Spleen (tissue), 11 donors: Measurements from ENCODE around the gene FOXP1. TPM values are rescaled to one million over a fixed set of nuclear protein-coding genes. Genes with fewer than 3 reads are reported as not detected.

Experiments used
- DNase-seq: peaks from one replicate; pipeline ENCODE4 v3.0.0-alpha.2; 2020
- H3K27ac ChIP-seq, 8 donors: fragments of 200-600 bp; sonication (generic) in 7 of 8; 1 replicate in 4 of 8; 2 replicates in 4 of 8; pipeline versions ENCODE4 v1.5.0 to v1.8.0; 2016 to 2021; ENCODE audit warnings: inconsistent platforms in 4 of 8, mild to moderate bottlenecking in 4 of 8, moderate library complexity in 1 of 8
- H3K27me3 ChIP-seq, 7 donors: fragments of 200-600 bp; sonication (generic) in 6 of 7; replicated peaks in 1 of 7; 1 replicate in 4 of 7; 2 replicates in 3 of 7; pipeline versions ENCODE4 v1.5.0 to v1.8.0; 2016 to 2021; ENCODE audit warnings: inconsistent platforms in 3 of 7, mild to moderate bottlenecking in 1 of 7
- H3K36me3 ChIP-seq, 6 donors: fragments of 200-600 bp; sonication (generic) in 5 of 6; 1 replicate in 4 of 6; 2 replicates in 2 of 6; pipeline versions ENCODE4 v1.5.0 to v1.8.0; 2016 to 2021; ENCODE audit warnings: inconsistent platforms in 2 of 6
- H3K4me1 ChIP-seq, 6 donors: fragments of 200-600 bp; sonication (generic) in 5 of 6; 1 replicate in 3 of 6; 2 replicates in 3 of 6; pipeline versions ENCODE4 v1.5.0 to v1.8.0; 2016 to 2021; ENCODE audit warnings: inconsistent platforms in 3 of 6
- H3K4me3 ChIP-seq, 8 donors: fragments of 200-600 bp; sonication (generic) in 7 of 8; 1 replicate in 4 of 8; 2 replicates in 4 of 8; pipeline versions ENCODE4 v1.5.0 to v1.8.0; 2016 to 2021; ENCODE audit warnings: inconsistent platforms in 4 of 8, mild to moderate bottlenecking in 4 of 8, moderate library complexity in 2 of 8
- H3K9me3 ChIP-seq, 8 donors: fragments of 200-600 bp; sonication (generic) in 7 of 8; 1 replicate in 4 of 8; 2 replicates in 4 of 8; pipeline versions ENCODE4 v1.5.0 to v1.8.0; 2016 to 2021; ENCODE audit warnings: inconsistent platforms in 4 of 8
- POLR2A ChIP-seq, 3 donors: fragments of 450-650 bp; IDR thresholded peaks; one replicate each; pipeline ENCODE4 v1.5.1; 2017; ENCODE audit warnings: antibody characterized with exemption in 3 of 3, mild to moderate bottlenecking in 1 of 3
- POLR2AphosphoS5 ChIP-seq, 3 donors: sonication (generic); formaldehyde crosslinking; IDR thresholded peaks; one replicate each; pipeline ENCODE4 v1.5.1; 2017; ENCODE audit warnings: antibody characterized with exemption in 3 of 3
- WGBS, 5 donors: extraction: QIAGEN DNeasy Blood & Tissue Kit in 3 of 5; methylation state at CpG; one replicate each; pipeline versions ENCODE4 v1.1.5 to v1.1.7; 2013 to 2018; 5-methylcytosine and 5-hydroxymethylcytosine counted together
- intact Hi-C: fragments of 100-400 bp; cut with DNase I; formaldehyde crosslinking; loops from one replicate; pipeline ENCODE4 v1.15.0; 2023; ENCODE audit warnings: low total_unique reads
- polyA plus RNA-seq, 3 donors: library from polyadenylated mRNA; stranded (reverse); fragments of 200-250 nt; gene quantifications; one replicate each; pipeline ENCODE4 v1.2.1, GENCODE V29; 2013
- total RNA-seq, 7 donors: library from RNA; depleted of rRNA in 3 of 7; stranded (reverse); fragments of >200 nt in 3 of 7; fragmentation: NEBNext Ultra II Directional in 4 of 7; extraction: Animal tissue kit (Norgen Biotek cat#: 25700) in 4 of 7; gene quantifications; one replicate each; pipeline versions ENCODE4 v1.1.0 to v1.2.1, GENCODE V29; 2016 to 2021
- TF ChIP-seq, protein P1 (sequence below), 11 experiments: fragments of 200-600 bp in 7 of 11; fragments of 450-650 bp in 4 of 11; sonication (generic) in 4 of 11; IDR thresholded peaks in 8 of 11; conservative IDR thresholded peaks in 3 of 11; 1 replicate in 7 of 11; 2 replicates in 4 of 11; pipeline versions ENCODE4 v1.4.0 to v1.8.0; 2016 to 2021; ENCODE audit warnings: antibody characterized with exemption in 11 of 11, inconsistent platforms in 4 of 11, mild to moderate bottlenecking in 1 of 11
- donor health status: healthy with polysubstance abuse.
- donor health status: DM: no; HTN: no; CAD: no; lungs with moderate emphysema.
- donor health status: DM: no; HTN: no; CAD: no.
- donor health status: Bipolar disorder and iron deficiency.
- donor health status: healthy.
- donor health status: DM: no; HTN: no; CAD: no.
- donor health status: DM: yes; HTN: yes; CAD: no.

The FOXP1 gene
- total and polyA plus RNA-seq, 10 donors: 11.1 to 202 (median 153) TPM

DNA sequence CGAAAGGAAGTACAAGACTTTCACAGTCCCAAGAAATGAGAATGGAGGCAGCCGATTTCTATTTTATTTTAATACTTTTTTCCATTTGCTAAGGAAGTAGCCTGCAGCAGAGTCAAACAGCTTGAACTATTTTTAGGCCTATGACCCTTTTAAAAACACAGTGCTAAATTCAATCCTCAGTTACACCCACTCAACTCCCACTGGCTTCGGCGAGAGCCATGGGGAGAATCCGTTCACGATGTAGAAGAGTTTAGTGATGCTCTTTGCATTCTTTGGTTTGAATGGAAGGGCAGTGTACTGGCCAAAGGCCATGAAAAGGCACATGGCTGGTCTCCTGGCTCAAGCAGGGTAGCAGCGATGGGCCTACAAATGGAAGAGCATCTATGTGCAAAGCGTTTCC is 343.5 kb downstream of the FOXP1 start:
- Histone ChIP-seq H3K27ac (peak overlapping the region in 3 of 8 donors; percentile 3 to 37 (median 37)), H3K9me3 (no peaks in the 10 kb centered on the region), H3K4me3 (no peak overlapping the region), H3K27me3 (no peaks in the 10 kb centered on the region), H3K4me1 (peaks cover 0 to 61% (median 18%) of the 10 kb centered on the region in 6 donors), H3K36me3 (peaks cover 0 to 7% (median 0%) of the 10 kb centered on the region in 6 donors)
- TF ChIP-seq POLR2AphosphoS5 (IDR thresholded peaks at IDR 0.05): peak in 1 of 3 donors; percentile 37
- TF ChIP-seq POLR2A (IDR thresholded peaks at IDR 0.05): no peak
- TF ChIP-seq, protein P1, sequence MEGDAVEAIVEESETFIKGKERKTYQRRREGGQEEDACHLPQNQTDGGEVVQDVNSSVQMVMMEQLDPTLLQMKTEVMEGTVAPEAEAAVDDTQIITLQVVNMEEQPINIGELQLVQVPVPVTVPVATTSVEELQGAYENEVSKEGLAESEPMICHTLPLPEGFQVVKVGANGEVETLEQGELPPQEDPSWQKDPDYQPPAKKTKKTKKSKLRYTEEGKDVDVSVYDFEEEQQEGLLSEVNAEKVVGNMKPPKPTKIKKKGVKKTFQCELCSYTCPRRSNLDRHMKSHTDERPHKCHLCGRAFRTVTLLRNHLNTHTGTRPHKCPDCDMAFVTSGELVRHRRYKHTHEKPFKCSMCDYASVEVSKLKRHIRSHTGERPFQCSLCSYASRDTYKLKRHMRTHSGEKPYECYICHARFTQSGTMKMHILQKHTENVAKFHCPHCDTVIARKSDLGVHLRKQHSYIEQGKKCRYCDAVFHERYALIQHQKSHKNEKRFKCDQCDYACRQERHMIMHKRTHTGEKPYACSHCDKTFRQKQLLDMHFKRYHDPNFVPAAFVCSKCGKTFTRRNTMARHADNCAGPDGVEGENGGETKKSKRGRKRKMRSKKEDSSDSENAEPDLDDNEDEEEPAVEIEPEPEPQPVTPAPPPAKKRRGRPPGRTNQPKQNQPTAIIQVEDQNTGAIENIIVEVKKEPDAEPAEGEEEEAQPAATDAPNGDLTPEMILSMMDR (IDR thresholded peaks at IDR 0.05 in 8 of 11, conservative IDR thresholded peaks at IDR 0.05 in 3 of 11): no peak
- 66 to 78% (median 77%) methylated on average over 8 of the region's 8 CpGs for WGBS, 5 donors
- DNase-seq: no peak
- intact Hi-C loops: no loop called here

DNA sequence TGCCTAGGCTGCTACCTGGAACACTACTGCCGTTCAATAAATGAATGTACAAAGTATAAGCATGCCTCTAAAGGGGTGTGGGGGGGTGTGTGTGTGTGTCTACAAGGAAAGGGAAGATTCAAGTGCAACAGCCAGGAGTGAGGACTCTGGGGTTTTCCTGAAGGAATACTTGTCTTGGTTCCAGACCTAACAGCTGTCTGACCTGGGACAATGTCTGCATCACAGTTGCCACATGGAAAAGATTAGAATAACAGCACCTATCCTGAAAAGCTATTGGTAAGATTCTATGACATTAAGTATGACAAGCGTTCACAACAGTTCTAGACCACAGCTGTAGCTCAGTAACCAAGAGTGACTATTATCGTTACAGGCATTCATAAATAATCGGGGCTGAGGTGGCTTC is 345.2 kb downstream of the FOXP1 start:
- Histone ChIP-seq H3K4me3 (no peak overlapping the region), H3K4me1 (peaks cover 0 to 46% (median 11%) of the 10 kb centered on the region in 6 donors), H3K27me3 (no peaks in the 10 kb centered on the region), H3K9me3 (no peaks in the 10 kb centered on the region), H3K36me3 (peaks cover 0 to 12% (median 0%) of the 10 kb centered on the region in 6 donors), H3K27ac (no peak overlapping the region)
- 84 to 93% (median 91%) methylated on average over 4 of the region's 4 CpGs for WGBS, 5 donors
- intact Hi-C loops: no loop called here
- TF ChIP-seq, protein P1 (IDR thresholded peaks at IDR 0.05 in 8 of 11, conservative IDR thresholded peaks at IDR 0.05 in 3 of 11): no peak
- DNase-seq: no peak

DNA sequence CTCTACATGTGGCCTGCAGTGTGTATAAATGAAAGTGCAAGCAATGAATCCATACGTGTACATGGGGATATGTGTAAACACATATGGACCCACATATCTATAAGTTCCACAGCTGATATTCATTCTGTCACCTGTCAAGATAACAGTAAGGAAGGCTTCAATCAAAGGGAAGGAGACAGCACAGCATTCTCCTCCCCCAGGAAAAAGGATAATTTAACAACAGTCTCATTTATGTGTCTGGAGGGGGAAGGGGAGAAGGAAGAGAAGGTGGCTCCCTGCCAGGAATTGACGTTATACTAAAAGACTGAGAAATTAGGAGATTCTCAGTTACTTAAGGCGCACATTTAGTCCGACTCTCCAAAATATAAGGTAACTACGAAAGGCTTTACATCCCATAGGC is 345.9 kb downstream of the FOXP1 start:
- no peaks in the 10 kb centered on the region for H3K27me3 ChIP-seq
- no peak overlapping the region for H3K27ac ChIP-seq
- 80 to 88% (median 81%) methylated on average over 5 of the region's 5 CpGs for WGBS, 5 donors
- no peaks in the 10 kb centered on the region for H3K9me3 ChIP-seq
- DNase-seq: no peak
- peaks cover 0 to 12% (median 0%) of the 10 kb centered on the region in 6 donors for H3K36me3 ChIP-seq
- no peak for TF ChIP-seq POLR2A (IDR thresholded peaks at IDR 0.05)
- no peak for TF ChIP-seq POLR2AphosphoS5 (IDR thresholded peaks at IDR 0.05)
- TF ChIP-seq, protein P1 (IDR thresholded peaks at IDR 0.05 in 8 of 11, conservative IDR thresholded peaks at IDR 0.05 in 3 of 11): no peak
- intact Hi-C loops: no loop called here
- peaks cover 0 to 46% (median 11%) of the 10 kb centered on the region in 6 donors for H3K4me1 ChIP-seq
- no peak overlapping the region for H3K4me3 ChIP-seq

DNA sequence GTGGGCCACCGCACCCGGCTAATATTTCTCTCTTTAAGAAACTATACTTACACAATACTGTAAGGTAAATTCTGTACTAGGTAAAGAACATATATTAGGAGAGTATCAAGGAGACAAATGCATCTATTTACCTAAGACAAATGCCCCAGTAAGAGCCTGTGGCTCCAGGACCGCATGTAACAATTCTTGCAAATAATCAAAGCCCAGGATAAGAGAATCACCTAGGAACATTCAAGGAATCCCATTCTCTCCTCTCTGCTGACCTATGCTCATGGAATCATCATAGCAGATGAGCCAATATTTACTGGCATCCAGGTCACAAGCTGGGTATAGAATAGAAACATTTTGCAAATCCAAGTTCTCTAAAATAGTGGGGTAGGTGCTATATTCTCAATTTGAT is 347.7 kb downstream of the FOXP1 start:
- Histone ChIP-seq H3K27ac (peak overlapping the region in 1 of 8 donors; percentile 45), H3K4me1 (peaks cover 0 to 62% (median 11%) of the 10 kb centered on the region in 6 donors), H3K4me3 (no peak overlapping the region), H3K9me3 (no peaks in the 10 kb centered on the region), H3K36me3 (peaks cover 0 to 12% (median 0%) of the 10 kb centered on the region in 6 donors), H3K27me3 (no peaks in the 10 kb centered on the region)
- no peak for DNase-seq
- intact Hi-C loops: no loop called here
- TF ChIP-seq, protein P1 (IDR thresholded peaks at IDR 0.05 in 8 of 11, conservative IDR thresholded peaks at IDR 0.05 in 3 of 11): no peak
- no peak for TF ChIP-seq POLR2AphosphoS5 (IDR thresholded peaks at IDR 0.05)
- TF ChIP-seq POLR2A (IDR thresholded peaks at IDR 0.05): no peak
- WGBS, 5 donors: 78 to 98% (median 95%) methylated on average over 3 of the region's 3 CpGs
